ENCODE measurements around the gene SH3BP4.

SH3BP4 gene

GRCh38 chr2:234967201-234967869, 15.5 kb downstream of the SH3BP4 start:
- no peak for DNase-seq

- DNase-seq, result no peak
Measured at GRCh38 chr2:234967870-234968208, 16.0 kb downstream of the SH3BP4 start.

GRCh38 chr2:234968631-234969305, 17.0 kb downstream of the SH3BP4 start:
- no peak for DNase-seq

GRCh38 chr2:234969306-234970098, 17.7 kb downstream of the SH3BP4 start:
- no peak for DNase-seq

DNA sequence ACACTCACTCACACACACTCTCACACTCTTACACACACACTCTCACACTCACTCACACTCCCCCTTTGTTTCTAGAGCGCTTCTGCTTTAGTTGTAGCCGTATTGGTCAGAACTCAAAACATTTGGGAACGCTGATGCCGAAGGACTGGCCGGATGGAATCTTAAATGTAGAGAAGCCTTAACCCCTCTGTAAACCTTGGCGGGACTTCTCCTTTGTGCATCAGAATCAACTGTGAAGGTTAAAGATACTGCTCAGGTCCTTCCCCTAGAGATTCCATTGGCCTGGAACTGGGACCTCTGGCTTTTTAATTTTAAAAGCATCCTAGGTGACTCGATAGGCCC, 18.3 kb downstream of the SH3BP4 start:
- no peak for DNase-seq

DNA sequence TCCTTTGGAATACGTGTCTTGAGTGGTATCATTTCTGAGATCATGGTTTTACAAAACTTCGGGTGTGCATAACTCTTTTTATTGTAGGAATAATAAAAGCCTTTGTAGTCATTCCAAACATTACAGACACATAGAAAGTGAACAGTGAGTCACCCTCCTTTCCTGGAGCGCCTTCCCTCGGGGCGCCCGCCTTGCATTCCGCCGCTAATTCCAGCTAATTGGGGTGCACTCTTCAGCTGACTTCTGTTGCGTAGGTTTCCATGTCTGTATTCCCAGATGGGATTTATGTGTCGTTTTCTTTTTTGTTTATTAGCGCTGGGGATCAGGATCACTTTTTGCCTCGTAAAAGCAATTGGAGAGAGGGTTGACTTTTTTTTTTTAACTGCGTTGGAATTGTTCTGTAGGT, 18.7 kb downstream of the SH3BP4 start:
- peak in 8 of 56 donors; percentile 14 to 65 (median 34) for DNase-seq

- no peak for DNase-seq
Measured at GRCh38 chr2:234971496-234971895, 19.7 kb downstream of the SH3BP4 start.

GRCh38 chr2:234973008-234973407, 21.2 kb downstream of the SH3BP4 start:
- DNase-seq, result no peak

DNA sequence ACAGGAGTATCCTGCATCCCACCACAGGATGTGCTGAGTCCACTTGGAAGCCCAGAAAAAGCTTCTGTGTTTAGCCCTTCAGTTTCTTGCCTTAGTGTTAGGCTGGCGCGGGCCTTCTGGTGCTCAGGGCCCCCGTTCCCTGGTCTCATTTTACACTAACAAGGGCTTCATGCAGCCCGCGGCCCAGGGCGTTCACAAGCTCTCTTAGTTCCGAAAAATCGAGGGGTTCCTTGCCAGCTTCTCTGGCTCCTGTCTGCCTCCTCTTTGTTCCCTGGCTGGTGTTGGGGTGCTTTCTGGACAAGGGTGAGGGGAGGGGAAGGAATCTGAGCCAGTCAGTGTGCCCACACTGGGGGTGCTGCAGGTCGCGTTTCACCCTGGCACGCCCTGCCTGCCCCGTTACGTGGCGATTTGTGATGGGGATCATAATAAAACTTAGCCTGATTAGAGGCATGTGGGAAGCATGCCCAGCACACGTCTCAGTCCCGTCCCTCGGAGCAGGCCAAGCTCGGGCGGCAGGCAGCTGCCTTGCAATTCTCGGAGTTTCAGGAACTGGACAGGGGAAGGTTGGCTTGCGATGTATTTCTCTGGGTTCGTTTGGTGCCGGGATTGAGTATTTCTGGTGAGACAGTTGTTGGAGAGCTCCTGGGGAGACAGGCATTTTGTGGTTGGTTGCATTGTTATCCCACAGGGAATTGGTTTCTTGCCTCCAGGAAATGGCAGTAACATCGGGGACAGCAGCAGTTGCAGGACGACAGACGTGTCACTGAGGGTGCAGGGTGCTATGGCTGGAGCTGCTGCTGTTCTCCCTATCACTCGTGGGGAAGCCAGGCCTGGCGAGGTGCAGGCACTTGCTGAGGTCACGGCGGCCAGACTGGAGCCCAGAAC, 22.9 kb downstream of the SH3BP4 start:
- DNase-seq, result peak in 9 of 56 donors; percentile 23 to 60 (median 40)

GRCh38 chr2:234975611-234976010, 23.8 kb downstream of the SH3BP4 start:
- no peak for DNase-seq

GRCh38 chr2:234976479-234977227, 24.8 kb downstream of the SH3BP4 start:
- no peak for DNase-seq

DNA sequence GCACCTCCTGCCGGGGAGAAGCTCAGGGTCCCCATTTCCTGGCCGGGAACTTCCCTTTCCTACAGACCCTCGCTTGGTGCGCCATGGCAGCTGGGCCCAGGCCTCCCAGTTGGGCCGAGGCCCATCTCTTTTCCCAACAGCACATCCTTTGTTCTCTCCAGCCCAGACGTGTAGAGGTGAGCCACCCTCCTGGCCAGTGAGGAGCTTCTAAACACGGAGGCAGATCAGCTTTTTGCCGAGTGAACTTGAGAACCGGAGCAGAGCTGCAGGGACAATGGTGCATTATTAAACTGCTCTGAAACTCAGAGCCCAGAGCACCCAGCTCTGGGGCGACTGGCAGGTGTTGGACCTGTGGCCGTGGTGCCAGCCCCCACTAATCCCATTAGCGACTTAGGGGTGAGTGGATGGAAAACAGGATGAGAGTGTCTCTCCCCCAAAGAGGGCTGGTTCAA, 25.4 kb downstream of the SH3BP4 start:
- DNase-seq, result no peak

- no peak for DNase-seq
Measured at GRCh38 chr2:234978466-234979203, 26.8 kb downstream of the SH3BP4 start.

- DNase-seq, result peak in 1 of 56 donors; percentile 38
Measured at GRCh38 chr2:234979204-234980167, 27.7 kb downstream of the SH3BP4 start.

DNA sequence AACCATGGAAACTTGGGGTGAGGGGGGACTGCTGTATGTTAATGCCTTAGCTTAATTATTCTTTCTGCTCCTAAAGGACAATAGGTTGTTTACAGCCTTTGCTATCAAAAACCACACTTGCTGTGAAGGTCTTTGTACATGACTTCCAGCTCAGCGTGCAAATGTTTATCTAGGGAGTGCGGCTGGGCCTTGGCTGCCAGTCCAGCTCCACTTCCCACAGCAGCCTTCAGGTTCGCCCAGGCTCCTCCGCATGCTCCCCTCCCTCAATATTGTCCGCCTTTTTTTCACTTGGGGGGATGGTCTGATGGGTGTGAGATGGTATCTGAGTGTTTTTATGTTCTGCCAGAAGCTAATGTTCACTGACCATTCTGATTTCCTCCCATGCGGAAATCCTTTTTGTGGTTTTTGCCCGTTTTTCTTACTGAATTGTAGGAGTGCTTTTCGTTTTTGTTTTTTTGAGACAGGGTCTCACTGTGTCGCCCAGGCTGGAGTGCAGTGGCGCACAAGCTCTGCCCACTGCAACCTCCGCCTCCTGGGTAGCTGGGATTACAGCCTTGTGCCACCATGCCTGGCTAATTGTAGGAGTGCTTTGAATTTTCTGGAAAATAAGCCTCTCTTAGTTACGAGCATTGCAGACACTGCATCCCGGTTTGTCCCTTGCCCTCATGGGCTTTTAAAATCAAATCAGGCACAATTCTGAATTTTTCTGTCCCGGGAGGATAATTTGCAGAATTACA, 28.8 kb downstream of the SH3BP4 start:
- no peak for DNase-seq

DNA sequence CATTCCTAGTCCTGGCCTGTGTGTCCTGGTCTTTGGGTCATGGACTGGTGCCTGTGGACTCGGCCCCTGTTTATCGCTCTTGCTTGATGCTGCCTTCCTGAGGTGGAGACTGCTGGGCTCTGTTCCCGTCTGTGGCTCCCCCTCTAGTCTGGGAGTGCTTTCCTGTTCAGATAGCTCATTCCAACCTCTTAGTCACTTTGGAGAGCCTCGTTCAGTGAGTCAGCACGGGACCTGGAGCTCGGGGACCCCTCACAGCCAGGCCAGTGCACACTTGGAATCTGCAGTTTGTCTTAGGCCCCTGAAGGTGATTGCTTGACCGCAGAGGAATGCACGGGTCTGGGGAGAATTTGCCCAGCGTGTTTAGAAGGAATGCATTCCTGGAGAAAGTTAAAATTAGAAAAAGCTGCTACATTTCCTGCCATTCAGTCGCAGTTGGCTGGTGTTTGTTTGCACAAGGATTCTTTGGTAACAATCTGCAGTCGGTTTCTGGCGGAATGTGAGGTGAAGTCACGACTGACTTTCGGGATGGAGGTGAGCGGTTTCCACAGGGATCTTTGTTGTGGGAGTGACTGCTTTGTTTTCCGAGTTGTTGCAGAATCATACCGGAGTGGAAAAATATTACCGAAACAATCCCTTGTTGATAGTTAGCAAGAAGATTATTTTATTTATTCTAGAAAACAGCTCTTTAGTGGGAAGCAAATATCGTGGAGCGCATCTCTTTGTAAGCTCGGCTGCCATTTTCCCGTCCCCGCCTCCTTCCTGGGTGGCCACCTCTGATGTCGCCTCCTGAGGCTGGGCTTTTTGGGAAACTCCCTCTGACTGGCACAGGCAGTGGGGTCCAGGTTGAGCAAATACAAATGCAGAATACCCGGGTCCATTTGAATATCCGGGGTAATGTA, 29.6 kb downstream of the SH3BP4 start:
- peak in 2 of 56 donors; percentile 19 to 26 for DNase-seq

Measured in amygdala (tissue), 56 donors.